HEK293 (cell line): ENCODE results near the gene RCL1.

Experiments used
- CTCF ChIP-seq: fragments of 450-650 bp; formaldehyde crosslinking; IDR thresholded peaks from 2 replicates; pipeline ENCODE4 v1.5.1; 2016; ENCODE audit warnings: missing biosample characterization, missing genetic modification characterization
- ZBTB7A ChIP-seq: fragments of 450-650 bp; formaldehyde crosslinking; IDR thresholded peaks from 2 replicates; pipeline ENCODE4 v1.5.1; 2016; ENCODE audit warnings: low read depth, missing biosample characterization, missing genetic modification characterization
- ZNF561 ChIP-seq: fragments of 450-650 bp; IDR thresholded peaks from 2 replicates; pipeline ENCODE4 v1.5.1; 2018; ENCODE audit warnings: missing biosample characterization, missing genetic modification characterization, borderline replicate concordance
- ZNF585B ChIP-seq: fragments of 450-650 bp; formaldehyde crosslinking; IDR thresholded peaks from 2 replicates; pipeline ENCODE4 v1.5.1; 2016; ENCODE audit warnings: missing biosample characterization, missing genetic modification characterization
- ZNF660 ChIP-seq: fragments of 450-650 bp; IDR thresholded peaks from 2 replicates; pipeline ENCODE4 v1.5.1; 2018; ENCODE audit warnings: missing biosample characterization, mild to moderate bottlenecking, missing genetic modification characterization

- no peak for TF ChIP-seq CTCF
- TF ChIP-seq ZNF561 = no peak
- TF ChIP-seq ZBTB7A (tag by site-specific recombination) = no peak
- TF ChIP-seq ZNF585B (tag by site-specific recombination) = no peak
- TF ChIP-seq ZNF660 (tag by site-specific recombination) = no peak
Observed at GRCh38 chr9:4891674-4892073, 98.9 kb downstream of the RCL1 start.
